Measurements from ENCODE around the gene GDF10.

DNA sequence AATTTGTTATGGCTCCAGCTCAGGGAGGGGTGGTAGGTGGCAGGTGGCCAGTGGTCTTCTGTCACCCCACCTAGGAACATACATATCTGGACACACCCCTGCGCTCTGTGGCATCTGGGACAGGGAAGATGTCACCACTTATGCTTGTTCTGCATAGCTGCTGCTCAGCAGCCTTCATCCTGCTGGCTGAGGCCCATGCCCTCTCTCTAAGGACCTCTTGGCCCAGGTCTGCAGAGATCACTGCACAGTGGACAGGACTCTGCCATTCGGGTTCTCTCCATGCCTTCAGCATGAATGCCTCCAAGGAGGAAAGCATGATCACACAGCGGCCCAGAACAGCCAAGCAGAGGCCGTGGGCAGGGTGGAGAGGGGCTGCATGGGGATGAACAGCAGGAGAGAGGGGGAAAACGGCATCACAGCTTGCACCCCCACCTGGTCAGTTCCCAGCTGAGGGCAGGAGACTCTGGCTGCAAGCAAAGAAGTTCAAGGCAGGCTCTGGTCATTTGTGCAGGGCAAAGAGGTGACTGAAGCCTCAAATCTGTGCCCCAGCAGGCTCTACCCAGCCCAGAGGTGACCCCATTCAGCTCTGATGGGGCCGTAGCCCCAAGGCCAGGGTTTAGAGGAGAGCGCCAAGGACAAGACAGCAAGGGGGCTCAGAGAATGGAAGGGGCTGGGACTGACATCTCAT is 47.8 kb upstream of the GDF10 start:
- TF ChIP-seq, protein P1, sequence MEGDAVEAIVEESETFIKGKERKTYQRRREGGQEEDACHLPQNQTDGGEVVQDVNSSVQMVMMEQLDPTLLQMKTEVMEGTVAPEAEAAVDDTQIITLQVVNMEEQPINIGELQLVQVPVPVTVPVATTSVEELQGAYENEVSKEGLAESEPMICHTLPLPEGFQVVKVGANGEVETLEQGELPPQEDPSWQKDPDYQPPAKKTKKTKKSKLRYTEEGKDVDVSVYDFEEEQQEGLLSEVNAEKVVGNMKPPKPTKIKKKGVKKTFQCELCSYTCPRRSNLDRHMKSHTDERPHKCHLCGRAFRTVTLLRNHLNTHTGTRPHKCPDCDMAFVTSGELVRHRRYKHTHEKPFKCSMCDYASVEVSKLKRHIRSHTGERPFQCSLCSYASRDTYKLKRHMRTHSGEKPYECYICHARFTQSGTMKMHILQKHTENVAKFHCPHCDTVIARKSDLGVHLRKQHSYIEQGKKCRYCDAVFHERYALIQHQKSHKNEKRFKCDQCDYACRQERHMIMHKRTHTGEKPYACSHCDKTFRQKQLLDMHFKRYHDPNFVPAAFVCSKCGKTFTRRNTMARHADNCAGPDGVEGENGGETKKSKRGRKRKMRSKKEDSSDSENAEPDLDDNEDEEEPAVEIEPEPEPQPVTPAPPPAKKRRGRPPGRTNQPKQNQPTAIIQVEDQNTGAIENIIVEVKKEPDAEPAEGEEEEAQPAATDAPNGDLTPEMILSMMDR (IDR thresholded peaks at IDR 0.05) = no peak
- no peak for TF ChIP-seq POLR2A (IDR thresholded peaks at IDR 0.05)

Data from esophagus squamous epithelium (tissue), 4 donors.